ENCODE results near the gene CRY2. TPM values are rescaled to one million over a fixed set of nuclear protein-coding genes. Genes with fewer than 3 reads are reported as not detected.

CRY2 gene
- total RNA-seq, 1 donor from 2014 or later, result 44.0 TPM

GRCh38 chr11:45924036-45924915, 77.0 kb downstream of the CRY2 start:
- TF ChIP-seq, protein P1, sequence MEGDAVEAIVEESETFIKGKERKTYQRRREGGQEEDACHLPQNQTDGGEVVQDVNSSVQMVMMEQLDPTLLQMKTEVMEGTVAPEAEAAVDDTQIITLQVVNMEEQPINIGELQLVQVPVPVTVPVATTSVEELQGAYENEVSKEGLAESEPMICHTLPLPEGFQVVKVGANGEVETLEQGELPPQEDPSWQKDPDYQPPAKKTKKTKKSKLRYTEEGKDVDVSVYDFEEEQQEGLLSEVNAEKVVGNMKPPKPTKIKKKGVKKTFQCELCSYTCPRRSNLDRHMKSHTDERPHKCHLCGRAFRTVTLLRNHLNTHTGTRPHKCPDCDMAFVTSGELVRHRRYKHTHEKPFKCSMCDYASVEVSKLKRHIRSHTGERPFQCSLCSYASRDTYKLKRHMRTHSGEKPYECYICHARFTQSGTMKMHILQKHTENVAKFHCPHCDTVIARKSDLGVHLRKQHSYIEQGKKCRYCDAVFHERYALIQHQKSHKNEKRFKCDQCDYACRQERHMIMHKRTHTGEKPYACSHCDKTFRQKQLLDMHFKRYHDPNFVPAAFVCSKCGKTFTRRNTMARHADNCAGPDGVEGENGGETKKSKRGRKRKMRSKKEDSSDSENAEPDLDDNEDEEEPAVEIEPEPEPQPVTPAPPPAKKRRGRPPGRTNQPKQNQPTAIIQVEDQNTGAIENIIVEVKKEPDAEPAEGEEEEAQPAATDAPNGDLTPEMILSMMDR (IDR thresholded peaks at IDR 0.05; ENCODE audit: partially characterized antibody, unreplicated experiment), result no peak
- no peak for DNase-seq
- Mint-ChIP-seq H3K36me3 (ENCODE audit: unreplicated experiment) (no peaks in the 10 kb centered on the region), H3K4me1 (ENCODE audit: low read depth, unreplicated experiment) (peaks cover 11% of the 10 kb centered on the region), H3K9me3 (ENCODE audit: unreplicated experiment) (peaks cover 13% of the 10 kb centered on the region), H3K4me3 (ENCODE audit: unreplicated experiment) (peak overlapping the region; percentile 53), H3K27ac (ENCODE audit: unreplicated experiment) (peak overlapping the region; percentile 31), H3K27me3 (ENCODE audit: unreplicated experiment) (peaks cover 25% of the 10 kb centered on the region)

DNA sequence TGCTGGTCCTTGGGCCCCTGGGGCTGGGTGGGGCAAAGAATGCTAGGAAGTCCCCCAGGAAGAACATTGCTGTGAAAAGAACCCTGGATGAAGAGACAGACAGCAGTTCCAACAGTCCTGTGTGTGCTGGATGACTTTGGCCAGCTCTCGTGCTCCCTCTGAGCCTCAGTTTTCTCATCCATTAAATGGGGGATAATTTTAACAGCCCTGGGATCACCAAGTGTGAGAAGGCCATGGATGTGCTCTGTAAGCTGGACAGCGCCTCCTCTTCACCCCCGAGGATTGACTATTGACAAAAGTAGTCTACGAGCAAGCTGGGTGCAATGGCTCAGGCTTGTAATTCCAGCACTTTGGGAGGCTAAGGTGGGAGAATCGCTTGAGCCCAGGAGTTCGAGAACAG, 77.7 kb downstream of the CRY2 start:
- Mint-ChIP-seq H3K27ac (ENCODE audit: unreplicated experiment) (no peak overlapping the region), H3K4me1 (ENCODE audit: low read depth, unreplicated experiment) (peaks cover 12% of the 10 kb centered on the region), H3K27me3 (ENCODE audit: unreplicated experiment) (peaks cover 25% of the 10 kb centered on the region), H3K4me3 (ENCODE audit: unreplicated experiment) (no peak overlapping the region), H3K9me3 (ENCODE audit: unreplicated experiment) (peaks cover 14% of the 10 kb centered on the region), H3K36me3 (ENCODE audit: unreplicated experiment) (no peaks in the 10 kb centered on the region)
- TF ChIP-seq, protein P1 (IDR thresholded peaks at IDR 0.05; ENCODE audit: partially characterized antibody, unreplicated experiment), result no peak
- no peak for DNase-seq

- peaks cover 14% of the 10 kb centered on the region for H3K4me1 Mint-ChIP-seq (ENCODE audit: low read depth, unreplicated experiment)
Observed at GRCh38 chr11:45925550-45925949, 78.3 kb downstream of the CRY2 start.

DNA sequence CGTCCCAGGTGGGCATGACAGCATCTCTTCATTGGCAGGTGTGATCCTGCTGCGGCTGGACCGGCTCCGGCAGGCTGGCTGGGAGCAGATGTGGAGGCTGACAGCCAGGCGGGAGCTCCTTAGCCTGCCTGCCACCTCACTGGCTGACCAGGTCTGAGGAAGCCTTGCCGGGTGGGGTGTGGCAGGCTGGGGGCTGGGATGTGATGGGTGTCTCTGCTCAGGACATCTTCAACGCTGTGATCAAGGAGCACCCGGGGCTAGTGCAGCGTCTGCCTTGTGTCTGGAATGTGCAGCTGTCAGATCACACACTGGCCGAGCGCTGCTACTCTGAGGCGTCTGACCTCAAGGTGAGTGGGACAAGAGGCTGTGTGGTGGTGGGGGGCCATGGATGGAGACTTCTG, 78.7 kb downstream of the CRY2 start:
- TF ChIP-seq, protein P1 (IDR thresholded peaks at IDR 0.05; ENCODE audit: partially characterized antibody, unreplicated experiment), result no peak
- Mint-ChIP-seq H3K36me3 (ENCODE audit: unreplicated experiment) (no peaks in the 10 kb centered on the region), H3K27me3 (ENCODE audit: unreplicated experiment) (peaks cover 25% of the 10 kb centered on the region), H3K4me3 (ENCODE audit: unreplicated experiment) (no peak overlapping the region), H3K9me3 (ENCODE audit: unreplicated experiment) (peaks cover 10% of the 10 kb centered on the region), H3K4me1 (ENCODE audit: low read depth, unreplicated experiment) (peaks cover 14% of the 10 kb centered on the region), H3K27ac (ENCODE audit: unreplicated experiment) (peak overlapping the region; percentile 43)
- DNase-seq, result peak; percentile 68

More at GRCh38 chr11:45925550-45925949, 78.3 kb downstream of the CRY2 start:
- Mint-ChIP-seq H3K27me3 (ENCODE audit: unreplicated experiment) (peaks cover 25% of the 10 kb centered on the region), H3K36me3 (ENCODE audit: unreplicated experiment) (no peaks in the 10 kb centered on the region), H3K9me3 (ENCODE audit: unreplicated experiment) (peaks cover 12% of the 10 kb centered on the region), H3K4me3 (ENCODE audit: unreplicated experiment) (no peak overlapping the region), H3K27ac (ENCODE audit: unreplicated experiment) (peak overlapping the region; percentile 38)
- TF ChIP-seq, protein P1 (IDR thresholded peaks at IDR 0.05; ENCODE audit: partially characterized antibody, unreplicated experiment), result no peak
- no peak for DNase-seq
